C4-2B (cell line): ENCODE results near the gene ZNF775.

Experiments used
- H3K27ac ChIP-seq: fragments of 450-650 bp; 2 replicates; pipeline ENCODE4 v1.5.1; 2017
- ZFX ChIP-seq: fragments of 450-650 bp; IDR thresholded peaks from 2 replicates; pipeline ENCODE4 v1.6.1; 2017
- TF ChIP-seq, protein P1 (sequence below): fragments of 450-650 bp; conservative IDR thresholded peaks from 2 replicates; pipeline ENCODE4 v1.5.1; 2017; ENCODE audit warnings: mild to moderate bottlenecking

The ZNF775 gene

GRCh38 chr7:150379441-150380379, 580 bp downstream of the ZNF775 start:
- peak overlapping the region; percentile 97 for H3K27ac ChIP-seq
- TF ChIP-seq, protein P1, sequence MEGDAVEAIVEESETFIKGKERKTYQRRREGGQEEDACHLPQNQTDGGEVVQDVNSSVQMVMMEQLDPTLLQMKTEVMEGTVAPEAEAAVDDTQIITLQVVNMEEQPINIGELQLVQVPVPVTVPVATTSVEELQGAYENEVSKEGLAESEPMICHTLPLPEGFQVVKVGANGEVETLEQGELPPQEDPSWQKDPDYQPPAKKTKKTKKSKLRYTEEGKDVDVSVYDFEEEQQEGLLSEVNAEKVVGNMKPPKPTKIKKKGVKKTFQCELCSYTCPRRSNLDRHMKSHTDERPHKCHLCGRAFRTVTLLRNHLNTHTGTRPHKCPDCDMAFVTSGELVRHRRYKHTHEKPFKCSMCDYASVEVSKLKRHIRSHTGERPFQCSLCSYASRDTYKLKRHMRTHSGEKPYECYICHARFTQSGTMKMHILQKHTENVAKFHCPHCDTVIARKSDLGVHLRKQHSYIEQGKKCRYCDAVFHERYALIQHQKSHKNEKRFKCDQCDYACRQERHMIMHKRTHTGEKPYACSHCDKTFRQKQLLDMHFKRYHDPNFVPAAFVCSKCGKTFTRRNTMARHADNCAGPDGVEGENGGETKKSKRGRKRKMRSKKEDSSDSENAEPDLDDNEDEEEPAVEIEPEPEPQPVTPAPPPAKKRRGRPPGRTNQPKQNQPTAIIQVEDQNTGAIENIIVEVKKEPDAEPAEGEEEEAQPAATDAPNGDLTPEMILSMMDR = no peak
- no peak for TF ChIP-seq ZFX

- TF ChIP-seq, protein P1 = no peak
- TF ChIP-seq ZFX = no peak
- peak overlapping the region; percentile 97 for H3K27ac ChIP-seq
Measured at GRCh38 chr7:150380463-150380862, 1.3 kb downstream of the ZNF775 start.

DNA sequence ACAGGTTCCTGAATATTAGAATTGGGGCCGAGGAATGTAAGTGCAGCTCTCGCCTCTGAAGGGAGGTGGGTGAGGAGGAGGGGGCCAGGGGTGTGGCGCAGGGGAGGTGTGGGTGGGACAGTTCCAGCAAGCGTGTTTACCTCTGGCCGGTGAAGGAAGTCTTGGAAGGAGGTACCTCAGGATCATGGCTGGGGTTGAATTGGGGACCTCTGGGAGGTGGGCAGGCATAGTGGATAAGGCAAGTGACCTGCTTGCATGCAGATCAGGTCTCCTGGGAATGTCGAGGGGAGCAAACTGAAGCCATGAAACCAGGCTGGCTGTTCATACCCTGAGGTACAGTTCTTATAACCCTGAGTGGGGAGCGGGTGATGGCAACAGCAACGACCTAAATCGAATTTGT, 2.0 kb downstream of the ZNF775 start:
- no peak for TF ChIP-seq ZFX
- TF ChIP-seq, protein P1 = no peak
- H3K27ac ChIP-seq = no peak overlapping the region; the same call in 1 of the 2 replicates

DNA sequence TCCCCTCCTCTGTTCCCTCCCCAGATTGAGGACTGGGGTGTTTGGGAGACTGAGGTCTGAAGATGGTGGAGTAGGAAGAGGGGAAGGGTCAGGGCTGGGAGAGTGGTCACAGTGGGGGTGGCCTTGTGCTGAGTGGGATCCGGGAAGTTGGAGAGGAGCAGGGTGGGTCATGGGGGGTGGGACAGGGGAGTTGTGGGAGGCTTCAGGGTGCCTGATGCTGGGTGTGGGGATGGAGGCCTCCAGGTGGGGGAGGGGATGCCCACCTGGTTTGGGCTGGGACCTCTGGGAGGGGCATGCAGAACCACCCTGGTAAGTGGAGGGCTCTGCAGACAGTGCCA, 2.6 kb downstream of the ZNF775 start:
- TF ChIP-seq ZFX = no peak
- TF ChIP-seq, protein P1 = no peak
- peak overlapping the region; percentile 81 for H3K27ac ChIP-seq

GRCh38 chr7:150382123-150382843, 3.2 kb downstream of the ZNF775 start:
- TF ChIP-seq, protein P1 = no peak
- TF ChIP-seq ZFX = no peak
- peak overlapping the region; percentile 81 for H3K27ac ChIP-seq

DNA sequence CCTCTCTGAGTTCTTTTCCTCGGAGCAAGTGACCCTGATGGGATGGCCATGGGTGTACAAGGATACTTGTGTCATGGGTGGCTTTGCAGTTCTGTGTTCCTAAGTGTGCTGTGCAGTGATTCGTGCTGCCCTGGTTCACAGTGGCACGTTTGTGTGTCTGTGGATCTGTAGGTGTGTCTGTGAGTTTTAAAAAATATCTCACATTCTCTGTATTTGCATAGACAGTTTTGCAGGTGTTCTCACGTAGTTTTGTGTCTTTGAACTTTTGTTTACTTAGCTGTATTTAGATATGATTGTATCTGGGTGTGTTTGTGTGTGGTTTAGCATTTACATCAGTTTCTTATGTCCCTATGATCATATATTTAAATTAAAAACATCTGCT, 3.7 kb downstream of the ZNF775 start:
- TF ChIP-seq ZFX = no peak
- TF ChIP-seq, protein P1 = no peak
- H3K27ac ChIP-seq = peak overlapping the region; percentile 81
